Glomerular visceral epithelial cell (primary cell): Measurements from ENCODE around the gene ECE1.

Experiments
- DNase-seq: peaks from one replicate; pipeline ENCODE4 v3.0.0-alpha.2; 2016; ENCODE audit errors: extremely low spot score

The ECE1 gene

DNA sequence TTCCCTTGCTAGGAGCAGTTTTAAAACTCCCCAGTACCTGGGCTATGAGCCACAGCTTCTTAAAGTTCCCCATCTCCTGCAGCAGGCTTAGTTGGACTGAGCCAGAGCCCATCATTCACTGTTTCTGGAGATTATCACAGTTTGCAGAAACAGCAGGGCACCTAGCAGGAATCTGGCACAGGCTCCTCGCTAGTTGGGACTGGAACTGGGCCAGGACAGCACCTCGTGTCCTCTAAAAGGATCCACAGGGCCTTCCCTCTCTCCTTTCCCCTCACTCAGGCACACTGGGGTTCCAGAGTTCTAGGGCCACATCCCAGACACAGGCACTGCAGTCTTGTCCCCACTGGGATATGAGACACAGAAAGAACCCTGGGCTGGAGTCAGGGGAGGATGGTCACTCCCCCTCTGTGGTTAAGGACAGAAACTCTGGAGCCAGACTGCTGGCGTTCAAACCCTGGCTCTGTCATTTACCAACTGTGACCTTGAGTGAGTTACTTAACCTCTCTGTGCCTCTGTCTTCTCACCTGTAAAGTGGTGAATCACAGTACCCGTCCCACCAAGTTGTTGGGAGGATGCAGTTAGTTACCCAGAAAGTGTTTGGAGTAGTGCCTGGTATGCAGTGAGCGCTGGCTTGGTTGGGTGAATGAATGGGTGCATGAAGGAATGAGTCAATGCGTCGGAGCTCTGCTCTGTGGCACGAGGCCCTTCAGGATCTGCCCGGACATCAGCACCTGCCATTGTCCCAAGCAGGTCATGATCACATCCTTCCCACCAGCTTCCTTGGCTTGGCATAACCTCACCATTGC is 18.8 kb upstream of the ECE1 start:
- no peak for DNase-seq

DNA sequence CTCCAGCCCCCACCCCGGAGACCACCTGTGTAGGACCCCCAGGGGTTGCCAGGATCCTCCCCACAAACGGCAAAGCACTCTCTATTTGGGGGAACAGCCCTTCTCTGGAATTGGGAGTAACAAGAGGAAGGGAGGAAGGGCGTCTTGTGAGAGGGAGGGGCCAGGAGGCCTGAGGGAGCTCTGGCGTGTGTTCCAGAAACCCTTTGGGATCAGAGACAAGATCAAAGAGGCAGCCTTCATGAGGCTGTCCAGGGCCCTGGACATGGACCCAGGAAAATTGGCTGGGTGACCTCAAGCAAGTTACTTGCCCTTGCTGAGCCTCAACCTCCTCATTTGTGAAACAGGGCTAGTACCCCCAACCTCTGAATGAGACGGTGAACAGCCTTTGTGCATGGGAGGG is 18.1 kb upstream of the ECE1 start:
- no peak for DNase-seq

DNA sequence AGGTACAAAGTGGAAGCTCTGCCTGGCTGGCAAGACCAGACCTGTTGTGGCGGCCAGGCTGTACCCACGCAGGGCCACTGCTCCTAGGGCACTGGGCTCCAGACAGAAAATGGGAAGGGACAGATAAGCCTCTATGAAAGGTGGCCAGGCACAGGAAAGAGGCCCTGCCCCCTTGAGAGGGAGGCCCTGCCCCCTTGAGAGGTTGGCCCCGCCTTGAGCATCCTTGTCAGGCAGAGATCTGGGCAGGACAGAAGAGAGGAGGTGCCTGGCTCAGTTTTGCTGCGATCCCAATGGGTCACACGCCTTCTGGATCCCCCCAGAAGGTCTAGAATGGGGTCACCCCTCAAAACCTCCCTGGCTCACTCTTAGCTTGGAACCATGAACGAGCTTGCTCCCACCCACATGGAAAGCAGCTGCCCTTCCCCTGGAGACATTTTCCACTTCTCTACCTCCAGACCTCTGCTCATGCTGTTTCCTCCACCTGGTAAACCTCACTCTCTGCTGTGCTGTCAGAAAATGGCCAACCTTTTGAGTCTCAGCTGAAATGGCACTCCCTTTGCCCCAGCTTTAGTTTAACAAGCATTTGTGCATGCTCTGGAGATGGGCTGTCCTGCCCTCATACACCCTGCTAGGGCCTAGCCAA is 17.5 kb upstream of the ECE1 start:
- DNase-seq, result no peak

DNA sequence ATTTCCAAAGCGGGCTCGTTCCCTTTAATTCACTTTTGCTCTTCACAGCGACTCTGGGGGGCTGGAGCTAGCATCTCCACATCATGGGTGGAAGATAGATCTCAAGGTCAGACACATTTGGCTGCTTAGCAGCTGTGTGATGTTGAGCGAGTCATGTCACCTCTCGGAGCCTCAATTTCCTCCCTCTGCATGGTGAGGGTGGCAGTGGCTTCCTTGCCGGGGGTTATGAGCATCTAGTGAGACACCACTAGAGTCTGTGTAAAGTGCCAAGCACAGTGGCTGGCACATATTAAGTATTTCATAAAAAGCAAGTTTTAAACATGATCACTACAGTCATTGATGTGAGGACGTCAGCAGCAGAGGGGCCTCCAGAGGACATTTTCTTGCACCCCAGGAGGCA is 16.9 kb upstream of the ECE1 start:
- DNase-seq, result no peak

DNA sequence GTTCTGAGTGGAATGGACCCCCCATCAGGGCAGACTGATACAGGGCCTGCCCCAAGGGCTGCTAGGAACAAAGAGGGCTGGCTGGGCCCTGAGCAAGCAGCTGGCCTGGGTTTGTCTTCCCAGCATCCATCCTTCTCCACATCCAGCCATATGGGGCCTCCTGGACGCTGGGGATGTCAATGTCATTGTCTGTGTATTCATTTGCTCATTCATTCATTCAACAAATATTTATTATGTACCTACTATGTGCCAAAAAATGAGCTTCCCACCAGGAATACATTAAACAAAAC is 15.6 kb upstream of the ECE1 start:
- no peak for DNase-seq

DNA sequence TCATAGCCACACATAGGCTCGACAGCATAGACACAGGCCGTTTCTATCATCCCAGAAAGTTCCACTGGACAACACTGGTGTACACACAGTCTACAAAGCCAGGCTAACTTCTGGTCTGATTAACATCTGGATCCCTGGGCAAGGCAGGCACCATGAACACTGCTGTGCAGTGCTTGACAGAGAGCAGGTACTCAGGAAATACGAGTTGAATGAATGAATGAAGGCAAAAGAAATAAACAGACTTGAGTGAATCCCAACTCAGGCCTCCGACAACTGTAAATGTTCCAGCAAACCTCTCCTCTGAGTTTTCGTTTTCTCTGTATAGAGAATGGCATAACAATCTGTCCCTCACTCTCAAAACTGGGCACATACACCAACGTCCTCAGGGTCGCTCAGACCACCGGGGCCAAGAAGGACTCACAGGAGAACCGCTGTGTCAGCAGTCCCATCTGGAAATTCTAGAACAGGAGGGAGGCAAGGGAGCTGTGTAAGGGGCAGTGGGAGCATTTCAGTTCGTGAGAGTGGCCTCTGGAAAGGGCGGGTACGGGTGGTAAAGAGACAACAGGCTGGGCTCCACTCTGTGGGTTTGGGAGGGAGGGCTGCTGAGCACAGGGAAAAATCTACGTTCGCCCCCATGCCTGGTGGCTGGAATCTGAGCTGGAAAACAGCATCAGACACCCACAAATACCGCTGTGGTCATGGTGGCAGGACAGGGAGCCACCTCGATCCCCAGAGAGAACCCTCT is 15.1 kb upstream of the ECE1 start:
- DNase-seq, result no peak

DNA sequence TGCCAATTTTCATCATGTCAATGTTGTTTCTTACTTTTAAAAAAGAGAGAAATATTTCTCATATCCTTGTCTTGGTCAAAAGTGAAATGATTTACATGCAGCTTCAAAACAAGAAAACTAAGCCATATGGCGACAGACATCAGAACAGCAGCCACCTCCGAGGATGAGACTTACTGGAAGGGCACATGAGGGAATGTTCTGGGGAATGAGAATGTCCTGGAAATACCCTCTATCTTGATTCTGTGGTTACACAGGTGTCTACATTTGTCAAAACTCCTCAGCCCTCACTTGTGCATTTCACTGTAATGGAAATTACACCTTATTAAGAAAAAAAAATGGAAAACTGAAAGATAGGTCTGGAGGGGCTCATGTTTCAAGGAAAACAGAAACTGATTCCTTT is 14.2 kb upstream of the ECE1 start:
- no peak for DNase-seq

DNA sequence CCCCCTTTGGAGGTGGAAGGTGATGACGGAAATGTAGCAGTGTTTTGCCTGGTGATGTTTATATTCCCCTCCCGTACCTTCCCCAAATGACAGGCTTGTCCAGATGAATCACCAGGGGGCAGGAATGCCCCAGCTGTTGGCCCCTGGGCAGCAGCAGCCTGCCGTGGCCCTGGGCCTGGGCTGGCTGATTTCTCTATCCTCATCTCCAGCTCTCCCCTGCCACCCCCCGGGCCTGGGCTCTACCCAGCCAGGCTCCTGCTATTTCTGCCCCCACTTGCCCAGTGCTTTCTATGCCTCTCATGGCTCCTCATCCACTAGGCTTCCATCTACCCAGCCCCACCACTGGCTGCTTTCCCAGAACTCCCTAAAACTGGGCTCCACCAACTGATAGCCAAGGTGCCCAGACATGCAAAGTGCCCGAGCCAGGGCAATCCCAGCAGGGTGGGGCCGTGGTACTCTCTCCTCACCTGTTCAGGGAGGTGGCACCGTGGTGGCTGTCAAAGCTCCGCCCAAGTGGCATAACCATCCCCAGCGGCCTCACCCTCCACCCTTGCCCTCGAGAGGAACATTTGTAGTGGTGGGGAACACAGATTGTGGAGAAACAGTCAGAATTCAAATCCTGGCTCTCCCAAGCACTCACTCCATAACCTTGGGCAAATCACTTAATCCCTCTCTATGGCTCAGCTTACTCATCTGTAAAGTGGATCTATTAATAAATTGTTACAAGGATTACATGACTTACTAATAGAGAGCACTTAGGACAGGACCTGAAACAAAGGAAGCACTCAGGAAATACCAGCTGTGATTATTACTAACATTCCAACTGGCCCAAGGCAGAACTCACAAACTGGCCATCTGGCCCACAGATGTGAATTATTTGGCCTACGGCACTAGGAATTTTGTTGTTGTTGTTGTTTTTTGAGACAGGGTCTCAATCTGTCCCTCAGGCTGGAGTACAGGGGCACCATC is 12.8 kb upstream of the ECE1 start:
- DNase-seq, result peak; percentile 49

DNA sequence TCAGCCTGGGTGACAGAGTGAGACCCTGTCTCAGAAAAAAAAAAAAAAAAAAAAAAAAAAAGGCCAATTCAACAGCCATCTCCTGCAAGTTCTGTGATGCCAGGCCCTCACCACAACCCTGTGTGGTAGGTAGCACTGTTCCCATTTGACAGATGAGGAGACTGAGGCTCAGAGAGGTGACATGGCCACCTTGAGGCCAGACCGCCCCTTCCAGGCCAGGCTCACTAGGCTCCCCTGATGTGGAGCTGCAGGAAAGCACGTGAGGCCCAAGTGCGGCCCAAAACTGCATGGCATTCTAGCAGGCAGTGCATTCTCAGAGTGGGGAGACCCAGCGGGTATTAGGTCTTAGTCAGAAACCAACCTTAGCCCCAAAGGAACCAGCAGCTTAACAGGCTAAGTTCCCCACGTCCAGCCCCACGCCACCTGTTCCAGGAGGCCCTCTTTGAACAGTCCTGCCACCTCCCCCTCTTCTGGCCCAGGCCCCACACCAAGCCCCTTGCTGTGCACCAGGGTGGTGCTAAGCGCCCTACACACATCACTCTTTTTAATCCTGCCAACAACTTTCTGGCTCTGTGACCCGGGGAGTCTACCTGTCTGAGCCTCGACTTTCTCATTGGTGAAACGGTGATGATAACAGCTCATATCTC is 11.7 kb upstream of the ECE1 start:
- no peak for DNase-seq

DNA sequence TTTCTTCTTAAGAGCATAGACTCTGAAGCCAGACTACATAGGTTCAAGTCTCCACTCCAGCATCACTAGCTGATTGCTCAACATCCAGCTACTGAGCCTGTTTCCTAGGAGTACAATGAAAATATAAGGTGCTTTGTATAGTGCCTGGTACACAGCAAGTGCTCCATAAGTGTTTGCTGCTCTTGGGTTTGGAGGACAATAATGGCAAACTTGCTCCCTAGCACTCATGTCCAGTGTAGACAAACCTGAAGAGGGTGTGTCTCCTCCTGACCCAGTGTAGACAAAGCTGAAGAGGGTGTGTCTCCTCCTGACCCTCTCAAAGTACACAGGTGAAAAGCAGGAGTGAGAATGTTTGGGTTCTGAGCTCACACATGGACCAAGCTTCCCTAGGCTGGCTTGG is 10.5 kb upstream of the ECE1 start:
- no peak for DNase-seq

DNA sequence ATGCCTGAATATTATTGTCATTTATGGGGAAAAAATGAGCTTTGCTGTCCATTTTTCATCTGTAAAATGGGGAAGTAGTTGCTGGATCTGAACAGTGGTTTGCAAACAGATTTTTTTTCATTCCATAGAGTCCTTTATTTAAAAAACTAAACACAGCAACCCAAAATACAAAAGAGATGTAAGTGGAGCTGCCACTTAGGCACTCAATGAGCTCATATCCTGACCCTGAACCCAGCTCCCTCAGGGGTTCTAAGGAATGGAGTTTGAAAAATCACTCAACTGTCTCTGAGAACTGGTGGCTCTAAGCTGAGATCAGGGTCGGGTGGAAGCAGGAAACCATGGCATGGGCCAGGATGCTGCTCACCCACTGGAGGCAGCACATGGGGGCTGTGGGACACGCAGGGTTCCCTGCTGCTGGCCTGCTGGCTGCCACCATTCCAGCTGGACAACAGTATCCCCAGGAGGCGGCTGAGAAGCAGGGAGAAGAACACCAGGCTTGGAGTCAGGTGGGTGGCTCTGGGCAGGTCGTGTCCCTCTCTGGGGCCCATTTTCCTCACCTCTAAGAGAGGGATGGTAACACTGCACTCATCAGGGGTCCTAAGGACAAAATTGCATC is 9.6 kb upstream of the ECE1 start:
- DNase-seq, result no peak

DNA sequence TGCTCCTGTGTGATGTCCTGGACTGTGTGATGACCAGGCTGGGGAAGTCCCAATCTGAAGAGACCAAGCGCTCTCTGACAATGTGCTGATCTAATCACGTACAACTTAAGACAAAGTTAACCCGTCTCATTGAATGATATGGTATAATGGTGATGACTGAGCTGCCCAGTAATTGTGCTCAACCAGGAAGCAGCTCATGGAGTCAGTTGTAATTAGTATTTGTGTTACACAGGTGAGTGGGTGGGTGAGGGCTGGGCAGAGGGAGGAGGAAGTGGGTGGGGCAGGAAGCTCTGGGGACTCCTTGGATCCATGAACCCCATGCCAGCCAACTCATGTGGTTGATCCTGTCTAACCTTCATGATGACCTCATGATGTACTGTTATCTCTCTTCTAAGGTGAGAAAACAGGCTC is 8.7 kb upstream of the ECE1 start:
- no peak for DNase-seq

DNA sequence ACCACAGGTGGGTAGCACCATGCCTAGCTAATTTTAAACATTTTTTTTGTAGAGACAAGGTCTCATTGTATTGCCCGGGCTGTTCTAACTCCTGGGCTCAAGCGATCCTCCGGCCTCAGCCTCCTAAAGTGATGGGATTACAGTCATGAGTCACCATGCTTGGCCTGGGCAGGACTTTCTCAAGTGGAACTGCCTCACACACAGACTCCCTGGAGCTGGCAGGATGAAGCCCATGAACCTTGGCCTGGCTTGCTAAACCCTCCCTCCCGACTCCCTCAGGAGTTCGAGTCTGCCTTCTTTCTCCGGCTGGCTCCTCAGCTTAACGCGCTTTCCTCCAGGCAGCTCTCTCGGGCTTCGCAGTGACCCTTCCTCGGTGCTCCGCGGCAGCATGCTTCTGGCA is 7.7 kb upstream of the ECE1 start:
- DNase-seq, result peak; percentile 57

DNA sequence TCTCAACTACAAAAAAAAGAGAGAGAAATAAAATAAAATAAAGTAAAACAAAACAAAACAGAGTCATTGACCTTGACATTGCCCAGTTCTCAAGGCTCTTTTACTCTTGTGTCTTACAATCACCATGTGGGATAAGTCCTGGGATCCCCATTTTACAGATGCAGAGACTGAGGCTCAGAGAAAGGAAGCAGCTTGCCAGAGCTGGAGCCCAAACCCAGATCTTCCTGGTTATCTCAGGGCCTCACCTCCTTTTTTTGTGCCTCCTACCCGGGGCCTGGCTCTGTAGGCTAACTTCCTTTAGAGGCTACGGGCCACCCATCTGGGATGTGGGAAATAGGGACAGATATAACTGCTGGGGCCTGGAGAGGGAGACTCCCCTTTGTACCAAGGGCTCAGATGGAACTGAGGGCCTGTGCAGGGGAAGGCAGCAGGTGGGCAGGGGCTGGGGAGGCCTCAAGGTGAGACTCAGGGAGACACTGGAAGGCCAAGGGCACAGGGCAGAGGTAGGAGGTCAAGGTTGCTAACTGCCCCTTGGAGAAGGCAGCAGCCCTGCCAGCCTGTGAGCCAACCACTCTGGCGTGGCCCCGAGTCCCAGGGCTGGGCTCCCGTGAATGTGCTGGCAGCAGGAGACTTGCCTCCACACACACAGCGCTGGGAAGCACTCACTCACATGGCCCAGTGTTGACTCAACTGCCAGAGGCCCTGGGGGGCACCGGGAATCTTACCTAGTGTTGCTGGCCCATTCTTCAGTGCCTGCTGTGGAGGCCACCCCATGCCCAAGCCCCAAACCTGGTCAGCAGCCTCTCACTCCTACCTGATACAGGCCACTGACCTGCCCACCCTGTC is 6.5 kb upstream of the ECE1 start:
- DNase-seq, result no peak

DNA sequence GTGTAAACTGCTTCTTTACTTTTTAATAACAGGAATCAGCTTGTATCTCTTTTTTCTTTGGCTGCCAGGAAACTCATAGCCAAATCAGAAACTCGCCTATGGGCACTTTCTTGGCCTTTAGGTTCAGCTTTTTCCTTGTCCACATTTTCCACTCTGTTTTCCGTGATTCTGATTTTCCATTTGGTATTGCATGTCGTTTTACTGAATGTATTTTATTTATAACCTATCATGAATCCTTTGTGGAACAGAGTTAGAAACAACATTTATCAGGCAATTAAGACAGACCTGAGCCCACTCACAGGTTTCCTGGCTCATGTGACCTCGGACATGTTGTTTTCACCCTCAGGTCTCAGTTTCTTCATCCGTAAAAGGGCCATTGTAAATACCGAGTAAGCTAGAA is 5.3 kb upstream of the ECE1 start:
- no peak for DNase-seq

DNA sequence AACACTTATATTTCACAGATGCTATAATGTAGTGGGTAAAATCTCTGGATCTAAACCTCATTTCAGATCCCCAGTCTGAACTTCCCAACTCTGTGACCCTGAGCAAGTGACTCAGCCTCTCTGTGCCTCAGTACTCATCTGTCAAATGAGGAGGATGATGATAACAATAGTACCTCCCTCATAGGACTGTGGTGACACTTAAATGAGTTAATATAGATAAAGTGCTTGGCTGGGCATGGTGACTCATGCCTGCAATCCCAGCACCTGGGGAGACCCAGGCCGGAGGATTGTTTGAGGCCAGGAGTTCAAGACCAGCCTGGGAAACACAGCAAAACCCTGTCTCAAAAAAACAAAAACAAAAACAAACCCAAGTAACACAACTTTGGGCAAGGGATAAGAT is 4.7 kb upstream of the ECE1 start:
- peak; percentile 60 for DNase-seq

DNA sequence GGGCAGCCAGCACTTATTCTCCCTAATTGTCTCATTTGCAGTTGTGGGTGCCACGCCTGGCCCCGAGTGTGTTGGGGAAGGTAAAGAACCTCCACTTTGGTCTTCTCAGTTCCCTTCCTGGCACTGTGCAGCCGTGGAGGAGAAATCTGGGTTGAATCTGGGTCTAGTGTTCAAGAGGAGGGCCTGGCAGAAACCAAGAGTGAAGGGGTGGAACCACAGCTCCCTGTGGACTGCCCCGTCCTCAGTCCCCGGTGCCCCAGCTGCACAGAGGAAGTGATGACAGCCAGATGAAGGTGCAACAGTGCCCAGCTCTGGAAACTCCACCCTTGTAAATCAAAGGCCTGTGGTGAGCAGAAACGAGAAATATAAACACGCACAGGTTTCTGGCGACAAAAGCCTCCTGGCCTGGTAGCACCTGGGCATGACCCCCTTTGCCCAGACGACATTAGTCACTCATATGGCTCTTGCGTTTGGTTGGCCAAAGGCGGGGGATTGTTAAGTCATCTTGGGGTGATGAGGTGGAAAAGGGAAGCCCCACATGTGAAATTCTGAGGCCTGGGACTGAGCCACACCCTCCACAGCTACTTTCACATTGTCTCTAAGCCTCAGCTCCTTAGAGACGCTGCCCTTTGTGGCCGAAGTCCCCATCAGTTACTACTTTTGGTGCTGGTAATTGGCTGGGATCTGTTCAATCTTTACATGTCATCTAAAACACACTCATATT is 4.2 kb upstream of the ECE1 start:
- peak; percentile 68 for DNase-seq

DNA sequence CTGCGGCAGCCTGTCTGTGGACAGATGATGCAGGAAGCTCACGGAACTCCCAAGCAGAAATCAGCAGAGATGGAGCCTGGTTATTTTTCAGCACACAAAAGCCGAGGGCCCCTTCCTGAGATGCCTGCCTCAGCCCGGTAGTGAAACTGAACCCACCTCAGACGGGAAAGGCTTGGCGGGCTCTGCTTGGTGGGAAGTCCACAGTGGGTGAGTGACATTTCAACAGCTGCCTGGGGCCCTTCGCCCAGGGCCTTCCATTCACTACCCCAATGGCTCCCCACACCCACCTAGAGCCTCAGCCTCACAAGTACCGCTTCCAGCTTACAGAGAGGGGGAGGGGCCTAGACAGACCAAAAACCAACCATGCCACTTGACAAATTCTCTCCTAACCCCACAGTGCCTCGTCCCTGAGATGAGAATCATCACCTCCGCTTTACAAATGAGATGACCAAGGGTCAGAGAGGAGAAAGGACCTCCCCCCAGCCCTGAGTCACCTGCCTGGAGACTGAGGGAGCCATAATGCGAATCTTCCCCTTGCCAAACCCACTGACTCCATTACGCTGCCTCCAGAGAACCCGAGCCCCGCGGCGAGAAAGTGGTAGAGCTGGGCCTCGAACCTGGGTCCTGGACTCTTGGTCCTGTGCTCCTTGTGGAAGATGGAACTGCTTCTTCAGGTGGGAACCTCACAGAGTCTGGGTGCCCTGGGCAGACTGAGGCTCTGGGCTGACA is 3.4 kb upstream of the ECE1 start:
- no peak for DNase-seq
